Measurements from ENCODE around the gene ANKFY1.

The ANKFY1 gene

GRCh38 chr17:4173781-4174180, 90.0 kb downstream of the ANKFY1 start:
- H3K9ac ChIP-seq (ENCODE audit: low read depth in 1 of 2, low read length in 2 of 2) = no peak overlapping the region
- no peak overlapping the region for H3K27ac ChIP-seq (ENCODE audit: low read depth in 2 of 2, low read length in 2 of 2)
- H3K36me3 ChIP-seq (ENCODE audit: control insufficient read depth in 2 of 2, insufficient read depth in 2 of 2, low read length in 2 of 2) = peaks cover 85 to 89% of the 10 kb centered on the region in 2 donors
- H3K27me3 ChIP-seq (ENCODE audit: control insufficient read depth in 2 of 2, insufficient read depth in 2 of 2, low read length in 2 of 2) = no peaks in the 10 kb centered on the region
- no peaks in the 10 kb centered on the region for H3K4me1 ChIP-seq (ENCODE audit: control insufficient read depth in 2 of 2, insufficient read depth in 2 of 2, low read length in 2 of 2)
- no peaks in the 10 kb centered on the region for H3K9me3 ChIP-seq (ENCODE audit: control insufficient read depth in 2 of 2, low read length in 2 of 2)
- no peak overlapping the region for H3K4me3 ChIP-seq (ENCODE audit: low read length in 2 of 2)

GRCh38 chr17:4172356-4172755, 91.4 kb downstream of the ANKFY1 start:
- Histone ChIP-seq H3K36me3 (ENCODE audit: control insufficient read depth in 2 of 2, insufficient read depth in 2 of 2, low read length in 2 of 2) (peaks cover 80 to 83% of the 10 kb centered on the region in 2 donors), H3K4me3 (ENCODE audit: low read length in 2 of 2) (no peak overlapping the region)

GRCh38 chr17:4170639-4171280, 93.0 kb downstream of the ANKFY1 start:
- Histone ChIP-seq H3K27ac (ENCODE audit: low read depth in 2 of 2, low read length in 2 of 2) (no peak overlapping the region), H3K4me3 (ENCODE audit: low read length in 2 of 2) (no peak overlapping the region), H3K36me3 (ENCODE audit: control insufficient read depth in 2 of 2, insufficient read depth in 2 of 2, low read length in 2 of 2) (peaks cover 76 to 79% of the 10 kb centered on the region in 2 donors), H3K9ac (ENCODE audit: low read depth in 1 of 2, low read length in 2 of 2) (no peak overlapping the region), H3K9me3 (ENCODE audit: control insufficient read depth in 2 of 2, low read length in 2 of 2) (no peaks in the 10 kb centered on the region), H3K4me1 (ENCODE audit: control insufficient read depth in 2 of 2, insufficient read depth in 2 of 2, low read length in 2 of 2) (no peaks in the 10 kb centered on the region), H3K27me3 (ENCODE audit: control insufficient read depth in 2 of 2, insufficient read depth in 2 of 2, low read length in 2 of 2) (no peaks in the 10 kb centered on the region)

More at GRCh38 chr17:4172356-4172755, 91.4 kb downstream of the ANKFY1 start:
- H3K27me3 ChIP-seq (ENCODE audit: control insufficient read depth in 2 of 2, insufficient read depth in 2 of 2, low read length in 2 of 2) = no peaks in the 10 kb centered on the region
- no peaks in the 10 kb centered on the region for H3K9me3 ChIP-seq (ENCODE audit: control insufficient read depth in 2 of 2, low read length in 2 of 2)
- H3K27ac ChIP-seq (ENCODE audit: low read depth in 2 of 2, low read length in 2 of 2) = no peak overlapping the region
- H3K9ac ChIP-seq (ENCODE audit: low read depth in 1 of 2, low read length in 2 of 2) = no peak overlapping the region
- H3K4me1 ChIP-seq (ENCODE audit: control insufficient read depth in 2 of 2, insufficient read depth in 2 of 2, low read length in 2 of 2) = no peaks in the 10 kb centered on the region

GRCh38 chr17:4167786-4168185, 96.0 kb downstream of the ANKFY1 start:
- no peak overlapping the region for H3K4me3 ChIP-seq (ENCODE audit: low read length in 2 of 2)
- H3K36me3 ChIP-seq (ENCODE audit: control insufficient read depth in 2 of 2, insufficient read depth in 2 of 2, low read length in 2 of 2) = peaks cover 58 to 72% of the 10 kb centered on the region in 2 donors
- H3K27ac ChIP-seq (ENCODE audit: low read depth in 2 of 2, low read length in 2 of 2) = no peak overlapping the region
- no peaks in the 10 kb centered on the region for H3K9me3 ChIP-seq (ENCODE audit: control insufficient read depth in 2 of 2, low read length in 2 of 2)
- H3K27me3 ChIP-seq (ENCODE audit: control insufficient read depth in 2 of 2, insufficient read depth in 2 of 2, low read length in 2 of 2) = no peaks in the 10 kb centered on the region
- no peak overlapping the region for H3K9ac ChIP-seq (ENCODE audit: low read depth in 1 of 2, low read length in 2 of 2)
- no peaks in the 10 kb centered on the region for H3K4me1 ChIP-seq (ENCODE audit: control insufficient read depth in 2 of 2, insufficient read depth in 2 of 2, low read length in 2 of 2)

- H3K36me3 ChIP-seq (ENCODE audit: control insufficient read depth in 2 of 2, insufficient read depth in 2 of 2, low read length in 2 of 2) = peaks cover 44 to 61% of the 10 kb centered on the region in 2 donors
- H3K27ac ChIP-seq (ENCODE audit: low read depth in 2 of 2, low read length in 2 of 2) = no peak overlapping the region
These were observed 97.4 kb downstream of the ANKFY1 start for GRCh38 chr17:4166419-4166818.

GRCh38 chr17:4165301-4166010, 98.3 kb downstream of the ANKFY1 start:
- no peak overlapping the region for H3K27ac ChIP-seq (ENCODE audit: low read depth in 2 of 2, low read length in 2 of 2)
- no peak overlapping the region for H3K4me3 ChIP-seq (ENCODE audit: low read length in 2 of 2)
- peaks cover 36 to 54% of the 10 kb centered on the region in 2 donors for H3K36me3 ChIP-seq (ENCODE audit: control insufficient read depth in 2 of 2, insufficient read depth in 2 of 2, low read length in 2 of 2)
- H3K27me3 ChIP-seq (ENCODE audit: control insufficient read depth in 2 of 2, insufficient read depth in 2 of 2, low read length in 2 of 2) = no peaks in the 10 kb centered on the region
- peaks cover 0 to 3% of the 10 kb centered on the region in 2 donors for H3K4me1 ChIP-seq (ENCODE audit: control insufficient read depth in 2 of 2, insufficient read depth in 2 of 2, low read length in 2 of 2)
- no peak overlapping the region for H3K9ac ChIP-seq (ENCODE audit: low read depth in 1 of 2, low read length in 2 of 2)
- H3K9me3 ChIP-seq (ENCODE audit: control insufficient read depth in 2 of 2, low read length in 2 of 2) = no peaks in the 10 kb centered on the region

More at GRCh38 chr17:4166419-4166818, 97.4 kb downstream of the ANKFY1 start:
- Histone ChIP-seq H3K9me3 (ENCODE audit: control insufficient read depth in 2 of 2, low read length in 2 of 2) (no peaks in the 10 kb centered on the region), H3K4me3 (ENCODE audit: low read length in 2 of 2) (no peak overlapping the region), H3K4me1 (ENCODE audit: control insufficient read depth in 2 of 2, insufficient read depth in 2 of 2, low read length in 2 of 2) (peaks cover 0 to 3% of the 10 kb centered on the region in 2 donors), H3K9ac (ENCODE audit: low read depth in 1 of 2, low read length in 2 of 2) (no peak overlapping the region), H3K27me3 (ENCODE audit: control insufficient read depth in 2 of 2, insufficient read depth in 2 of 2, low read length in 2 of 2) (no peaks in the 10 kb centered on the region)

- Histone ChIP-seq H3K36me3 (ENCODE audit: control insufficient read depth in 2 of 2, insufficient read depth in 2 of 2, low read length in 2 of 2) (peaks cover 21 to 41% of the 10 kb centered on the region in 2 donors), H3K4me3 (ENCODE audit: low read length in 2 of 2) (no peak overlapping the region), H3K27me3 (ENCODE audit: control insufficient read depth in 2 of 2, insufficient read depth in 2 of 2, low read length in 2 of 2) (no peaks in the 10 kb centered on the region), H3K27ac (ENCODE audit: low read depth in 2 of 2, low read length in 2 of 2) (no peak overlapping the region), H3K9me3 (ENCODE audit: control insufficient read depth in 2 of 2, low read length in 2 of 2) (no peaks in the 10 kb centered on the region), H3K4me1 (ENCODE audit: control insufficient read depth in 2 of 2, insufficient read depth in 2 of 2, low read length in 2 of 2) (peaks cover 0 to 3% of the 10 kb centered on the region in 2 donors), H3K9ac (ENCODE audit: low read depth in 1 of 2, low read length in 2 of 2) (no peak overlapping the region)
These were observed 99.8 kb downstream of the ANKFY1 start for GRCh38 chr17:4163951-4164350.

- Histone ChIP-seq H3K27ac (ENCODE audit: low read depth in 2 of 2, low read length in 2 of 2) (no peak overlapping the region), H3K4me1 (ENCODE audit: control insufficient read depth in 2 of 2, insufficient read depth in 2 of 2, low read length in 2 of 2) (peaks cover 0 to 3% of the 10 kb centered on the region in 2 donors), H3K36me3 (ENCODE audit: control insufficient read depth in 2 of 2, insufficient read depth in 2 of 2, low read length in 2 of 2) (peaks cover 16 to 36% of the 10 kb centered on the region in 2 donors), H3K27me3 (ENCODE audit: control insufficient read depth in 2 of 2, insufficient read depth in 2 of 2, low read length in 2 of 2) (no peaks in the 10 kb centered on the region), H3K9ac (ENCODE audit: low read depth in 1 of 2, low read length in 2 of 2) (no peak overlapping the region), H3K9me3 (ENCODE audit: control insufficient read depth in 2 of 2, low read length in 2 of 2) (no peaks in the 10 kb centered on the region), H3K4me3 (ENCODE audit: low read length in 2 of 2) (no peak overlapping the region)
These were observed 100.9 kb downstream of the ANKFY1 start for GRCh38 chr17:4162775-4163466.

GRCh38 chr17:4162321-4162720, 101.5 kb downstream of the ANKFY1 start:
- Histone ChIP-seq H3K27ac (ENCODE audit: low read depth in 2 of 2, low read length in 2 of 2) (no peak overlapping the region), H3K27me3 (ENCODE audit: control insufficient read depth in 2 of 2, insufficient read depth in 2 of 2, low read length in 2 of 2) (no peaks in the 10 kb centered on the region), H3K36me3 (ENCODE audit: control insufficient read depth in 2 of 2, insufficient read depth in 2 of 2, low read length in 2 of 2) (peaks cover 10 to 30% of the 10 kb centered on the region in 2 donors), H3K9ac (ENCODE audit: low read depth in 1 of 2, low read length in 2 of 2) (no peak overlapping the region), H3K9me3 (ENCODE audit: control insufficient read depth in 2 of 2, low read length in 2 of 2) (no peaks in the 10 kb centered on the region), H3K4me3 (ENCODE audit: low read length in 2 of 2) (no peak overlapping the region), H3K4me1 (ENCODE audit: control insufficient read depth in 2 of 2, insufficient read depth in 2 of 2, low read length in 2 of 2) (peaks cover 0 to 3% of the 10 kb centered on the region in 2 donors)

GRCh38 chr17:4161967-4162305, 101.8 kb downstream of the ANKFY1 start:
- no peaks in the 10 kb centered on the region for H3K27me3 ChIP-seq (ENCODE audit: control insufficient read depth in 2 of 2, insufficient read depth in 2 of 2, low read length in 2 of 2)
- no peaks in the 10 kb centered on the region for H3K9me3 ChIP-seq (ENCODE audit: control insufficient read depth in 2 of 2, low read length in 2 of 2)
- H3K9ac ChIP-seq (ENCODE audit: low read depth in 1 of 2, low read length in 2 of 2) = no peak overlapping the region
- H3K36me3 ChIP-seq (ENCODE audit: control insufficient read depth in 2 of 2, insufficient read depth in 2 of 2, low read length in 2 of 2) = peaks cover 7 to 28% of the 10 kb centered on the region in 2 donors
- no peak overlapping the region for H3K27ac ChIP-seq (ENCODE audit: low read depth in 2 of 2, low read length in 2 of 2)
- no peak overlapping the region for H3K4me3 ChIP-seq (ENCODE audit: low read length in 2 of 2)
- peaks cover 0 to 3% of the 10 kb centered on the region in 2 donors for H3K4me1 ChIP-seq (ENCODE audit: control insufficient read depth in 2 of 2, insufficient read depth in 2 of 2, low read length in 2 of 2)
